Pulmonary artery endothelial cell (primary cell): Measurements from ENCODE around the gene GATA5. TPM values are rescaled to one million over a fixed set of nuclear protein-coding genes. Genes with fewer than 3 reads are reported as not detected.

Experiments used
- DNase-seq: peaks from one replicate; pipeline ENCODE4 v3.0.0-alpha.2; 2011; ENCODE audit warnings: low read depth, low spot score
- total RNA-seq: library from RNA; depleted of rRNA; stranded (reverse); fragments of >200 nt; gene quantifications from 2 replicates; pipeline ENCODE4 v1.2.3, GENCODE V29; 2014

Gene GATA5
- 0.07 TPM in 1 of 2 replicates, not detected in the other for total RNA-seq

GRCh38 chr20:62475772-62476055, at the start of gene GATA5:
GATA5 (minus strand) TSS chr20:62475995; CDS start chr20:62475521, 474 bp downstream.
- DNase-seq, result no peak

- DNase-seq, result no peak
Measured at GRCh38 chr20:62525014-62525413, 49.2 kb upstream of the GATA5 start.

GRCh38 chr20:62524505-62524911, 48.7 kb upstream of the GATA5 start:
- no peak for DNase-seq

GRCh38 chr20:62523473-62524203, 47.8 kb upstream of the GATA5 start:
- DNase-seq, result no peak

GRCh38 chr20:62522748-62523396, 47.1 kb upstream of the GATA5 start:
- DNase-seq, result no peak

- DNase-seq, result no peak
Measured at GRCh38 chr20:62519826-62520225, 44.0 kb upstream of the GATA5 start.

GRCh38 chr20:62518911-62519310, 43.1 kb upstream of the GATA5 start:
- DNase-seq, result no peak

GRCh38 chr20:62517901-62518610, 42.3 kb upstream of the GATA5 start:
- DNase-seq, result no peak

GRCh38 chr20:62517168-62517567, 41.4 kb upstream of the GATA5 start:
- DNase-seq, result no peak

GRCh38 chr20:62516338-62516737, 40.5 kb upstream of the GATA5 start:
- DNase-seq, result no peak

- no peak for DNase-seq
Measured at GRCh38 chr20:62515826-62516225, 40.0 kb upstream of the GATA5 start.

- no peak for DNase-seq
Measured at GRCh38 chr20:62515280-62515679, 39.5 kb upstream of the GATA5 start.

- no peak for DNase-seq
Measured at GRCh38 chr20:62513991-62514390, 38.2 kb upstream of the GATA5 start.

GRCh38 chr20:62511915-62512610, 36.3 kb upstream of the GATA5 start:
- DNase-seq, result no peak

- no peak for DNase-seq
Measured at GRCh38 chr20:62511300-62511914, 35.6 kb upstream of the GATA5 start.

- DNase-seq, result no peak
Measured at GRCh38 chr20:62508641-62509051, 32.9 kb upstream of the GATA5 start.

GRCh38 chr20:62507991-62508640, 32.3 kb upstream of the GATA5 start:
- DNase-seq, result no peak

GRCh38 chr20:62507323-62507722, 31.5 kb upstream of the GATA5 start:
- no peak for DNase-seq

GRCh38 chr20:62506791-62507190, 31.0 kb upstream of the GATA5 start:
- no peak for DNase-seq

- DNase-seq, result no peak
Measured at GRCh38 chr20:62506087-62506486, 30.3 kb upstream of the GATA5 start.
